Activated CD4-positive, alpha-beta T cell treated with anti-CD3 and anti-CD28 coated beads, Interleukin-2, Interleukin-4, amounts not matched to agents 100 ng/mL and 50 ng/mL, durations not matched to agents 16 hours and 8 hours (primary cell): ENCODE measurements around the gene TRIM66.
"Not testable (repeated sequence)": the region's sequence is repeated elsewhere in the genome, so short reads cannot be mapped to it uniquely, and the experiment has no call there.

ENCODE experiments used
- DNase-seq: peaks from one replicate; pipeline ENCODE4 v3.0.0-alpha.2; 2020; ENCODE audit warnings: low spot score

TRIM66 gene

GRCh38 chr11:8690374-8691342 is 8.2 kb upstream of the TRIM66 start:
- no peak for DNase-seq

- DNase-seq, result no peak
These were observed 7.3 kb upstream of the TRIM66 start for GRCh38 chr11:8689726-8690255.

GRCh38 chr11:8688414-8689362 is 6.2 kb upstream of the TRIM66 start:
- DNase-seq, result peak; percentile 96

- no peak for DNase-seq
These were observed 3.9 kb upstream of the TRIM66 start for GRCh38 chr11:8686325-8686724.

- DNase-seq, result no peak
These were observed 3.4 kb upstream of the TRIM66 start for GRCh38 chr11:8685820-8686219.

GRCh38 chr11:8685306-8685705 is 2.8 kb upstream of the TRIM66 start:
- DNase-seq, result no peak

- no peak for DNase-seq
These were observed 2.3 kb upstream of the TRIM66 start for GRCh38 chr11:8684600-8685290.

GRCh38 chr11:8683115-8683807 is 796 bp upstream of the TRIM66 start:
- DNase-seq, result no peak

- no peak for DNase-seq
These were observed 595 bp downstream of the TRIM66 start for GRCh38 chr11:8681837-8682302.

GRCh38 chr11:8679006-8679405 is 3.5 kb downstream of the TRIM66 start:
- DNase-seq, result no peak

- DNase-seq, result no peak
These were observed 6.0 kb downstream of the TRIM66 start for GRCh38 chr11:8676458-8676857.

- DNase-seq, result no peak
These were observed 7.6 kb downstream of the TRIM66 start for GRCh38 chr11:8674859-8675258.

- no peak for DNase-seq
These were observed 10.1 kb downstream of the TRIM66 start for GRCh38 chr11:8672346-8672745.

GRCh38 chr11:8671651-8672062 is 10.8 kb downstream of the TRIM66 start:
- no peak for DNase-seq

GRCh38 chr11:8671193-8671612 is 11.3 kb downstream of the TRIM66 start:
- no peak for DNase-seq

- not testable (repeated sequence) for DNase-seq
These were observed 12.4 kb downstream of the TRIM66 start for GRCh38 chr11:8670081-8670480.

- no peak for DNase-seq
These were observed 17.2 kb downstream of the TRIM66 start for GRCh38 chr11:8665222-8665621.

GRCh38 chr11:8661001-8661795 is 21.3 kb downstream of the TRIM66 start:
- no peak for DNase-seq

- DNase-seq, result no peak
These were observed 24.0 kb downstream of the TRIM66 start for GRCh38 chr11:8658321-8659057.
